LNCAP (cell line): Measurements from ENCODE around the gene HSPA14.

Source experiments
- TF ChIP-seq, protein P1 (sequence below): fragments of 450-650 bp; IDR thresholded peaks from 2 replicates; pipeline ENCODE4 v1.5.1; 2017; ENCODE audit warnings: mild to moderate bottlenecking

The HSPA14 gene

GRCh38 chr10:14822879-14823755 is 15.0 kb upstream of the HSPA14 start:
- TF ChIP-seq, protein P1, sequence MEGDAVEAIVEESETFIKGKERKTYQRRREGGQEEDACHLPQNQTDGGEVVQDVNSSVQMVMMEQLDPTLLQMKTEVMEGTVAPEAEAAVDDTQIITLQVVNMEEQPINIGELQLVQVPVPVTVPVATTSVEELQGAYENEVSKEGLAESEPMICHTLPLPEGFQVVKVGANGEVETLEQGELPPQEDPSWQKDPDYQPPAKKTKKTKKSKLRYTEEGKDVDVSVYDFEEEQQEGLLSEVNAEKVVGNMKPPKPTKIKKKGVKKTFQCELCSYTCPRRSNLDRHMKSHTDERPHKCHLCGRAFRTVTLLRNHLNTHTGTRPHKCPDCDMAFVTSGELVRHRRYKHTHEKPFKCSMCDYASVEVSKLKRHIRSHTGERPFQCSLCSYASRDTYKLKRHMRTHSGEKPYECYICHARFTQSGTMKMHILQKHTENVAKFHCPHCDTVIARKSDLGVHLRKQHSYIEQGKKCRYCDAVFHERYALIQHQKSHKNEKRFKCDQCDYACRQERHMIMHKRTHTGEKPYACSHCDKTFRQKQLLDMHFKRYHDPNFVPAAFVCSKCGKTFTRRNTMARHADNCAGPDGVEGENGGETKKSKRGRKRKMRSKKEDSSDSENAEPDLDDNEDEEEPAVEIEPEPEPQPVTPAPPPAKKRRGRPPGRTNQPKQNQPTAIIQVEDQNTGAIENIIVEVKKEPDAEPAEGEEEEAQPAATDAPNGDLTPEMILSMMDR: peak; percentile 73

GRCh38 chr10:14823966-14824365 is 14.1 kb upstream of the HSPA14 start:
- TF ChIP-seq, protein P1: no peak

- TF ChIP-seq, protein P1: no peak
Observed at GRCh38 chr10:14826076-14826829, 11.9 kb upstream of the HSPA14 start.

- TF ChIP-seq, protein P1: no peak
Observed at GRCh38 chr10:14833106-14833505, 5.0 kb upstream of the HSPA14 start.

GRCh38 chr10:14836208-14836607 is 1.9 kb upstream of the HSPA14 start:
- TF ChIP-seq, protein P1: no peak

DNA sequence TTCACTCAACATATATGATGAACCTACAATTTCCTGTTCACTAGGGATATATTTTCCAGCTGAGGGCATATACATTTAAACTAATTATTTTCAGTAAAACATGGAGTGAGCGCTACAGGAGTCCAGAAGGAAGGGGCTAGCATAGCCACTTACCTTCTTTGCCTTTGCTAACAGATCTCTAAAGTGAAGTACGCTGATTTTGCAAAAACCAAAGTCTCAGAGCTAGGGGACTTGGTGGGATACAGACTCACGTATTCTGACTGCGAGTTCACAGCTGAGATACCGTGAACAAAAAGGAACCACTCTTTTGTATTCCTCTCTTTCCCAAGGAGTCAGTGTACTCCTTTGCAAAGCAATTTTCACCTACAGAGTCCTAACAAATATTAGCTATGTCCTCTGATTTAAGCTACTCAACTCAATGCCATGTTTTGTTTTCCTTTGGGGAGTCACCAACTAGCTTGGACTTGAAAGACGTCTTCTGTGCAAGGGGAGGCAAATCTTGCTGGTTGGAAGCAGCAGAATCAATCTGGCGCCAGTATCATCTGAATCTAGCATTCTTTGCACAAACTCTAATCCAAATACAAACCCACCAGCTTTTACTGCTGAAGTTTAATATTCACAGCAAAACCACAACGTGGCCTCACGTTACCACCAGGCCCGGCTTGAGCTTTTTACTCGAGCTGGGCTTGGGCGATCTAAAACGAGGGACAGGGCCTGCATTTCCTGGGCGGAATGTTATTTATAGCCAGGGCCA is 926 bp upstream of the HSPA14 start:
- TF ChIP-seq, protein P1: no peak

- TF ChIP-seq, protein P1: no peak
Observed at GRCh38 chr10:14838582-14839304, 637 bp downstream of the HSPA14 start.
